ENCODE results near the gene SRGN. TPM values are rescaled to one million over a fixed set of nuclear protein-coding genes. Genes with fewer than 3 reads are reported as not detected.

Gene SRGN
- total RNA-seq, 1 donor from 2014 or later: 232 TPM

DNA sequence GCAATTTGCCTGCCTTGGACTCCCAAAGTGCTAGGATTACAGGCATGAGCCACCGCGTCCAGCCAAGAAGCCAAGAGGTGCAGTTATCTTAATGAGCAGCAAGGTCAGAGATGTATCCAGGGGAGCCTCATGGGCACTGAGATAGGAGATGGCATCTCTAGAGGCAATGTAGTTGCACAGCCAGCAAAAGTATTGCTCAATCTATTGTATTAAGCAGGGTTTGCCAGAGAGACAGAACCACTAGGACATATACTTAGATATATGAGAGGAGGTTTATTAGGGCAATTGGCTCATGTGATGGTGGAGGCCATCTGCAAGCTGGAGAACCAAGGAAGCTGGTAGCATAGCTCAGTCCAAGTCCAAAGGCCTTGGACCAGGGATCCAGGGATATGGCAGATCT, 19.8 kb downstream of the SRGN start:
- TF ChIP-seq, protein P1, sequence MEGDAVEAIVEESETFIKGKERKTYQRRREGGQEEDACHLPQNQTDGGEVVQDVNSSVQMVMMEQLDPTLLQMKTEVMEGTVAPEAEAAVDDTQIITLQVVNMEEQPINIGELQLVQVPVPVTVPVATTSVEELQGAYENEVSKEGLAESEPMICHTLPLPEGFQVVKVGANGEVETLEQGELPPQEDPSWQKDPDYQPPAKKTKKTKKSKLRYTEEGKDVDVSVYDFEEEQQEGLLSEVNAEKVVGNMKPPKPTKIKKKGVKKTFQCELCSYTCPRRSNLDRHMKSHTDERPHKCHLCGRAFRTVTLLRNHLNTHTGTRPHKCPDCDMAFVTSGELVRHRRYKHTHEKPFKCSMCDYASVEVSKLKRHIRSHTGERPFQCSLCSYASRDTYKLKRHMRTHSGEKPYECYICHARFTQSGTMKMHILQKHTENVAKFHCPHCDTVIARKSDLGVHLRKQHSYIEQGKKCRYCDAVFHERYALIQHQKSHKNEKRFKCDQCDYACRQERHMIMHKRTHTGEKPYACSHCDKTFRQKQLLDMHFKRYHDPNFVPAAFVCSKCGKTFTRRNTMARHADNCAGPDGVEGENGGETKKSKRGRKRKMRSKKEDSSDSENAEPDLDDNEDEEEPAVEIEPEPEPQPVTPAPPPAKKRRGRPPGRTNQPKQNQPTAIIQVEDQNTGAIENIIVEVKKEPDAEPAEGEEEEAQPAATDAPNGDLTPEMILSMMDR (IDR thresholded peaks at IDR 0.05): no peak
- ATAC-seq (peak in 1 of 2 donors; percentile 31), DNase-seq (no peak)
- no peak overlapping the region for H3K4me3 ChIP-seq
- H3K27ac ChIP-seq: no peak overlapping the region
- H3K36me3 ChIP-seq: peaks cover 21% of the 10 kb centered on the region
- no peaks in the 10 kb centered on the region for H3K27me3 ChIP-seq (ENCODE audit: low read depth)
- intact Hi-C loops (cut with DNase I): no loop called here
- H3K4me1 ChIP-seq: peaks cover 2% of the 10 kb centered on the region
- no peaks in the 10 kb centered on the region for H3K9me3 ChIP-seq

DNA sequence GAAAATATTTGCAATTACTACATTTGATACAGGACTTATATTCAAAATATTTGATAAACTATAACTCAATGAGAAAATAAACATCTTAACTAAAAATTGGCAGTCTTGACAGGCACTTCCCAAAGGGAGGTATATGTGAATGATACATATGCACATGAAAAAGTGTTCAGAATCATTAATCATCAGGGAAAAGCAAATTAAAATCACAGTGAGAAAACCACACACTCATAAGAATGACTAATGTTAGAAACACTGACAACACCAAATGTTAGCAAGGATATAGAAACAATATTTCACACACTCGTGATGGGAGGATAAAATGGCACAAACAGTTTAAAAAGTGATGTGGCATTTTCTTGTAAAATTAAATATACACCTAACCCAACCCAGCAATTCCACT, 32.0 kb downstream of the SRGN start:
- no peaks in the 10 kb centered on the region for H3K27me3 ChIP-seq (ENCODE audit: low read depth)
- intact Hi-C loops (cut with DNase I): no loop called here
- TF ChIP-seq, protein P1 (IDR thresholded peaks at IDR 0.05): no peak
- no peaks in the 10 kb centered on the region for H3K9me3 ChIP-seq
- DNase-seq (no peak), ATAC-seq (no peak)
- no peak overlapping the region for H3K4me3 ChIP-seq
- no peak overlapping the region for H3K27ac ChIP-seq
- no peaks in the 10 kb centered on the region for H3K36me3 ChIP-seq
- H3K4me1 ChIP-seq: peaks cover 10% of the 10 kb centered on the region

DNA sequence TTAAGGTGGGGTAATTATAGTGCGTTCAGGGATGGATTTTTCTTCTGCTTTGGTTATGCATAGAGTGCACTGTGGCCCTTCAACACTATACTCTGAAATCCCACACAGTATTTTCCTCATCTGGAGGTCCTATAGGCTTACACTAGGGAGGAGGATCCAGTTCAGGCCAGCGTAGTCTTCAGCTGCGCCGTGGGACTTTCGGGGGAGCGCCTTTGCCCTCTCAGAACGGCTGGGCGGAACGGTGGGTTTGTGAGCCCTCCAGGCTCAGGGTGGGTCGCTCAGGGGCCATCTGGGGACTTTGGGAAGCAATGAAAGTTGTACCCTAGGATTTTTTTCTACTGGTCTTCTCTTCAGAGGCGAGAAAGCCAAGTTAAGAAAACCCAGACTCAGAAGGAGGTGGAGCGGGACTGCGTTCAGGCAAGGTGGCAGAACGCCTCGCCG, 35.4 kb downstream of the SRGN start:
- H3K9me3 ChIP-seq: no peaks in the 10 kb centered on the region
- peaks cover 28% of the 10 kb centered on the region for H3K4me1 ChIP-seq
- no peaks in the 10 kb centered on the region for H3K27me3 ChIP-seq (ENCODE audit: low read depth)
- no peaks in the 10 kb centered on the region for H3K36me3 ChIP-seq
- DNase-seq (no peak), ATAC-seq (peak; percentile 70 to 73)
- TF ChIP-seq, protein P1 (IDR thresholded peaks at IDR 0.05): no peak
- intact Hi-C loops (cut with DNase I): no loop called here
- peak overlapping the region; percentile 98 for H3K27ac ChIP-seq
- H3K4me3 ChIP-seq: peak overlapping the region; percentile 93

DNA sequence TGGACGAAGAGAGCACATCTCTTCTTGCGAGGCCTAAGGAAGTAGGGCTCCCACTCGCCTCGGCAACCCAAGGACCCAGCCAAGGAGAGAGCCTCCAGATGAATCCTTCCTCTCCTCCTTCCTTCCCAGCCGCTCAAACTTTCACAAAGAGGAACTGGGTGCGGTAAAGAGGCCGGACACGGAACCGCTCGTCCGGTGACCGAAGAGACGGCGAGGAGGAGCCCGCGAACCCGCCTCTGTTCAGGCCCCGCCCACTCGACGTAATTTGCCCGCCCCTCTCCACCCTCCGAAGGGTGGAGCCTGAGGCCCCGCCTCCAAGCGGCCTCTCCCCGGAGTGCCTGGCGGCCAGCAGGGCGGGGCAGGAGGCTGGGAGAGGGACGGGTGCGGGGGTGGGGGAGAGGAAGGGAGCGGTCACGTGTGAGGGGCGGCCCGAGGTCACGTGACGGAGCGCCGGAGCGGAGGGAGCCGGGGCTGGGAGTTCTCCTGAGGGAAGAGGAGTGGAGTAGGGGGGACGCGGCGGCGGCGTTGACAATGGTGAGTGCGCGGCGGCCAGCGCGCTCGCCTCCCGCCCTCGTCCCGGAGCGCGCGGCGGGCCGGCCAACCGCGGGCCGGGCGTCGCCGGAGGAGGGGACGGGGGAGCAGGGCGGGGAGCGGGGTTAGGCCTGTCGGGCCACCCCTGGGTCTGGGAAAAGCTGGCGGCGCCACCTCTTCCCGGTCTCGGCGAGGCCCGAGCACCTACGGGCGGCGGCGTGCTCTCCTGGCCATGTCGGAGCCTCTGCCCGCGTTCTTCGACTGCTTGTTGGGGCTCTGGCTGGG, 36.1 kb downstream of the SRGN start, which contains the start of gene VPS26A:
VPS26A (plus strand) TSS at position 432 of the 816 bp plus-strand sequence; CDS start at position 532, 100 bp downstream.
- TF ChIP-seq, protein P1 (IDR thresholded peaks at IDR 0.05): peak; percentile 31
- peak; percentile 98 to 100 for ATAC-seq
- DNase-seq: peak; percentile 99
- Histone ChIP-seq H3K9me3 (no peaks in the 10 kb centered on the region), H3K4me3 (peak within 1 kb of the TSS; percentile 93), H3K27ac (peak within 1 kb of the TSS; percentile 98), H3K36me3 (no peaks in the 10 kb centered on the region), H3K4me1 (peaks cover 29% of the 10 kb centered on the region), H3K27me3 (ENCODE audit: low read depth) (no peaks in the 10 kb centered on the region)
- intact Hi-C loops (cut with DNase I): no loop called here

DNA sequence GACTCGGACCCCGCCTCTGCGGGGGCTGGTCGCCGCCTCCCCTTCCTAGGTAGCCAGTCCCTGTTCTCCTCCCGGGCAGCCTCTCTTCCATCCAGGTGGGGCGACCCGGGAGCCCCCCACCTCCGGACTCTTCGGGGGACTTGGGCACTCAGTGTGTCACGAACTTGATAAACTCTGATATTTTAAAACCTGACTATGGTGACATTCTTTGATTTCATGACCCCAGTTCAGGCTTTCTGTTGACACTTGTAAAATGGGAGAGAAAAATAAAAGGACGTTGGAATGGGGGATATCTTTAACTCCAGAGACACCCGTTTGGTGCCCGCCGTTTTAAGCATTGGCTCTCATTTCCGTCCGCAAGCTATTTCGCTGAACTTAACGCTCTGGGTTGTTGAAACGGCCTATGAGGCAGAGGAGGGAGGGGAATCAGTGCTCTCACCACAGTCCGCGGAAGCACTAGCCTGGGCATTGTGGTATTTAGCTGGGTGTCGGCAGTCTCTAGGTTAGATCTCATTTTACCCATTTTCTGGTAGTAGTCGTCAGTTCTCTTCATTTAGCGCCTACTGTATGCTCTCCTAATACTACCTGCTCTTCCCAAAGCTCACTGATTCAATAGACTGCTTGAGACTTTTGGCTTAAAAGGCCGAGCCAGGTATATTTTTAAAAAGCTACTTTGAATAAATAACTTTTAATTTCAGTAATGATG, 36.8 kb downstream of the SRGN start:
- Histone ChIP-seq H3K9me3 (no peaks in the 10 kb centered on the region), H3K27me3 (ENCODE audit: low read depth) (no peaks in the 10 kb centered on the region), H3K4me3 (peak overlapping the region; percentile 93), H3K27ac (peak overlapping the region; percentile 98), H3K36me3 (no peaks in the 10 kb centered on the region), H3K4me1 (peaks cover 36% of the 10 kb centered on the region)
- ATAC-seq (peak; percentile 33 to 46), DNase-seq (peak; percentile 62)
- intact Hi-C loops (cut with DNase I): no loop called here
- TF ChIP-seq, protein P1 (IDR thresholded peaks at IDR 0.05): no peak

Data from lower lobe of right lung (tissue), 2 donors.